GM21723 (cell line): ENCODE results near the gene MACROD2.

Experiments
- ATAC-seq: cut with Tn5 transposase; IDR thresholded peaks from one replicate; pipeline ENCODE4 v1.9.1; 2021; ENCODE audit warnings: mild to moderate bottlenecking, moderate library complexity; ENCODE audit not compliant: unreplicated experiment

Gene MACROD2

DNA sequence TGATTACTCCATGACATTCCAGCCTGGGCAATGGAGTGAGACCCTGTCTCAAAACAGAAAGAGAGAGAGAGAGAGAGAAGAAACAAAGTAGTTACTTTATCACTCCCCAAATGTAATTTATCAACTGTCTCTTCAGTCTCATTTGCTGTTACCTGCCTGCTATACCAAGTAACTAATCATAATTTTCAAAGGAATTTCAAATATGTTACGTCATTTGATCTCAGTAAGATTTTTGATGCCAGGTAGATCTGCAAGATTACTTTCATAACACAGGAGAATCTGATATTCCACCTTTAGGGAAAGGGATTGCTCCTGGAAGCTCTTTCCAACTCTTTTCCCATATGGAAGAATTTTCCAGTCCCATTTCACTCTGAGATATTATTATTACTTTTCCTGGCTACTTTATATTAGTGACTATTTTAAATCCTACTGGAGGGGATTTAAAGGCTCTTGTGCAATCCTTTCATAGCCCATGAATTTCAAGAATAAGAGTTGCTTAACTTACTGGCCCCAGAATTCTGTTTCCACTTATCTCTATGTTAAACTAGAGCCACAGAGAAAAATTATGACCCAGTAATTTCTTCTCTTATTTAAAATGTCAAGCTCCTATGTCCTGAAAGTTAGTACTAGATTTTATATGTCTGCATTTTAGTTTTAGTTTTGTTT is 732.3 kb downstream of the MACROD2 start:
- ATAC-seq, result no peak

DNA sequence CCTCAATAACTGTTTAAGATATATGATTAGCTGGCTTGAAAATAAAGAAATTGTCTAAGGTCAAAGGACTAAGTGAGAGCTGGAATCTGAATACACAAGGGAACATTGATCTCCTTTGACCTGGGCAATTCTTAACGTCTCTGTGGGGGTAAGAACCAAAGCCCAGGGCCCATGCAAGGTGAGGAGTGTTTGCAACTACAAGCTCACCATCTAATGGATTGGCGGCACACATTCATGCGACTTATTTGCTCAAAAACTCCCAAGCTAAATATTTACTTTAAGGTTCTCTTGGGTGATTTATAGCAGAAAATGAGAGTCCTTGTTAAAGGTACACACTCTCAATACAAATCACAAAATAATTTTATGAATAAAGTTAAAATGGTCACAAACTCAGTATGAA is 734.1 kb downstream of the MACROD2 start:
- no peak for ATAC-seq

DNA sequence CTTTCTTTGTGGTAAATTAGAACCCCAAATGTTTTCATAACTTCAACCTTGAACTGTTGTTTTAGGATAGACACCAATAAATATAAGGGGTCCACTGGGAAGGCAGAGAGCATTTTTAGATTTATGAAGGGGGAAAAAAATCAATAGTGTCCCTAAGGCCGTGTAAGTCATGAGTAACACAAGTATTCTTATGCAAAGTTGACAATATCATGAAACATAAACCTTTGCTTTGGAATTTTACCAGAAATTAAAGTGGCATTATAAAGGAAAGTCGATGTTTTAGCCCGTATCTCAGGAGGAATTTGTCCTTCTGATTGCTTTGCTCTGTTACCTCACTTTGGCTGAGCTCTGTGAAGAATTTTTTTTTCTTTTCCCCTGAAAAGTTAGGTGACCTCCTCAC is 737.0 kb downstream of the MACROD2 start:
- ATAC-seq, result no peak

DNA sequence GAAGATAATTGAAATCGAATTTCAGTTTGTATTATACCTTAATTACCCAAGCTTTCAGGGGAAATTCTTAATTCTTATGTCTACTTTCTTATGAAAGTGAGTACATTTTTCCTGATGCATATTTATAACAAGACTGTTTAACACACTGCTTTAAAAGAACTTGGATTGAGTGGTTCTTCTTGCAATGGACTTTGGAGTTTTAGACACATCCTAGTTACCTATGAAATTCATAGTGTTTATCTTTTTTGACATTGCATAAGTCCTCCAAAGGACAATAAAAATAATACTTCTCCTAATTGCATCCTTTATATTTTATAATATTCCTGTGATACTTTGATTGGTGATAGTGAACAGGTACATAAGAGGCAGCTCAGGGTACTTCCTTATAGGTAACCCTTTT is 737.7 kb downstream of the MACROD2 start:
- no peak for ATAC-seq

DNA sequence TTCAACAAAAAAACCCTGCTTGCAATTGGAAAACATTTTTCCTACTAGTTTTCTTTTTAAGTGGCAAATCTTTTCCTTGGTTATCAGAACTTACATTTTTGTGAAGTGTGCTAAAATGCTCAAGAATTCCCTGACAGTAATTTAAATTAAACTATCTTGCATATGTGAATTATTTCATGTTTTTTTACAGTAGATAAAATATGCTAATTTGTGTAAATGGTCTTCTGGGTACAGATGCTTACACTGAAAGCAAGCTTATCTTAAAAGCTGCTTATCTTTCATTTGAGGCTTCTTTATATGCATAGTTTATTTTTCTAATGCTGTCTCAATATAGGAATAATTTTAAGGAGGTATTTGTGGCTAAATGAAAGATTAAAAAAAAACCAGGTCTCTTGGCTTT is 745.1 kb downstream of the MACROD2 start:
- ATAC-seq, result no peak

DNA sequence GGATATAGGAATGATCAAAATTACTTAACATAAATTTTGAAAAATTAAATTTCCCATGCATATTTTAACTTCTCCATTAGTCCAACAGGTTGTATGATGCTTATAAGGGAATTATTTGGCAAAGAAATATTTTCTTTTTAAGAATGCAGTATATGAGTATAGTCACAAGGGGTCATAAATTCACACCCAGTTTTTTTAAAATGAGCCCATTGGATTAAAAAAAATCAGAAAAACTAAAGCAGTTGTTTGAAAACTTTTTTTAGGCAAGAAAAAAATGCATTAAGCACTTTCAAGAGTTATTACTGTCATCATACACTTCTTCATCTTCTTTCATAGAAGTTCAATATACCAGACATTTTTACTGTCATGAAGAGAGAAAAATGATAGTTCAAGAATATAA is 746.3 kb downstream of the MACROD2 start:
- no peak for ATAC-seq

DNA sequence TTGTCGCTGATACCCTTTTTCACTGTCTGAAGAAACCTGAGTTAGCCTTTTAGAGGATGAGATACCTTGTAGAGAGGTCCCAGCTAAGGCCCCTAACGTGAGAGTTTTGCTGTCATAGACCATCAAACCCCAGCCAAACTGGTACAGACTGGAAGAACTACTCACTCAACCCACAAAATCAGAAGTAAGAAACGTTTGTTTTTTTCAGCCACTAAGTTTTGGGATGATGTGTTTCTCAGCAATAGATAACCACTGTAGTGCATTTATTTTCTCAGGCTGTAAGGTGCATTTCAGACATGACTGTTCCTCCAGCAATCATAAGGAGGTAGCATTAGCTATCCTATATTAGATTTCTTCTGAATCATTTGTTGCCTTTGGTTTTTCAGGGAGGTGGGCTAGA is 749.4 kb downstream of the MACROD2 start:
- peak; percentile 75 for ATAC-seq

DNA sequence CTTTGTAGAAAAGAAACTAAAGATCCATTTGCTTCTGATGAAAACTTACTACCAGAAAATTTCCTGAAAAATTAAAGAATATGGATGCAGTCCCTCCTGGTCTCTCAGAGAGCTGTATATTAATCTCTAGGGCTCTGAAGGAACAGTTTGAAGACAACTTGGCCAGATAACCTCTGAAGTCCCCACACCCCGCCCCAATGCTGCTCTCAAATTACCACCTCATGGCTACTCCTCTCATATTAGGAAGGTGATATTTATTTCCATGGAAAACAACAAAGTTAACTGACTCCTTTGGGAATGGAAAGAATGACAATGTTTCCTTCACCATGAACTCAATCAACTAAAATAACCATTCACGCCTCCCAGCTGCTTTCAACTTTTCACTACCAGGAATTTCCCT is 750.5 kb downstream of the MACROD2 start:
- no peak for ATAC-seq

DNA sequence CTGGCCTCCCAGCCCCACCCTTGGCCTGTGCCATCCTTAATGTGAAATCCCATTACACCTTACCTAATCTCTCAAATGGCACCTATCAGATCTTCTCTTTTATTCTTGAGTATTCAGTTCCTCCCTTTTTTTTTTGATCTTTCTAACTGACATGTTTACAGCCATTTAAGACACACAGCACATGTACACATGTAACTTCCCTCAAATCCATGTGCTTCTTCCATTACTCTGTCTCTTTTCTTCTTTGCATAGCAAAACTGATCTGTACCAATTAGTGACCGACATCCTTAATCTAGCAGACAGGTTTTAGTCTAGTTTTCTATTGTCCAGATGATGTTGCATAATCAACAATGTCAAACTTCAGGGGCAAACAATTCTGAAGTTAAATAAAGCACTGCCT is 755.9 kb downstream of the MACROD2 start:
- no peak for ATAC-seq

DNA sequence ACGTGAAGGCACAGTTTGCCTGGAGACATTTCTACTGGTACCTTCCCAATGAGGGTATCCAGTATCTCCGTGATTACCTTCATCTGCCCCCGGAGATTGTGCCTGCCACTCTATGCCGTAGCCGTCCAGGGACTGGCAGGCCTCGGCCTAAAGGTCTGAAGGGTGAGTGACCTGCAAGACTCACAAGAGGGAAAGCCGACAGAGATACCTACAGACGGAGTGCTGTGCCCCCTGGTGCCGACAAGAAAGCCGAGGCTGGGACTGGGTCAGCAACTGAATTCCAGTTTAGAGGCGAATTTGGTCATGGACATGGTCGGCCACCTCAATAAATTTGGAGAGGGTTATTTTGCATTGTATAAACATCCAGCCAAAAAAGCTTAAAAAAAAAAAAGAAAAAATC is 762.4 kb downstream of the MACROD2 start:
- ATAC-seq, result no peak

DNA sequence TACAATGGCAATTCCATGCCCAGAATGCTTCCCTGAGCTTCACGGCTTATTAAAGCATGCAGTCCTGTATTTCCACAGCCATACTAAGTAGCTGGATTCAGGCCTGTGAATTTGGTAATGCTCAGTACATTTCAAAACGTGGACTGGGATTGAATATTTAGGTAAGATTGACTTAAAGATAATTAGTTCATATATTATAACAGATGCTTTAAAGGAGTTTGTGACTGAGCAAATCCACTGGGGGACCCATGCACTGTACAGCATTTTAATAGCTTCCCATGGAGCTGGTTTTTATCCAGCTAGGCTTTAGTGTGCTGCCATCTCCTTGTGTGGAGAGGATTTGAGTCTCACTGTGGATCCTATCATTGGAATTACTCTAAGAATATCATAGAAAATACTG is 763.0 kb downstream of the MACROD2 start:
- ATAC-seq, result no peak

DNA sequence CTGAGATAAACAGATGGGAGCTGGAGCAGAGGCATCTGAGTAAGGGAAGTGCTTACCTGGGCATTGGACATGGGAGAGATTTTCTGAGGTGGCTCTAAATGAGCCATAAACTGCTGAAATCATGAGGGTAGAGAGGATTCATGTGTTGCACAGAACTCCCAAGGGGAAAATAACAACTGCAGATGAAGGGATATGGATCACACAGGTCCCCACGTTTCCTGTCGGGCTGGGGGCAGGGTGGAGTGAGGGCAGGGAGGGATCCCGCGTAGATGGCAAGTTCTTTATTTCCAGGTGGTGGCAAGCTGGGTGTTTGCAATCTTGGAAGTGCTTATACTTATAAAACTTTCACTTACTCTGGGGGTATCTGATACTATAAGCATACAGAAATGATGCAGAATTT is 764.7 kb downstream of the MACROD2 start:
- ATAC-seq, result no peak

DNA sequence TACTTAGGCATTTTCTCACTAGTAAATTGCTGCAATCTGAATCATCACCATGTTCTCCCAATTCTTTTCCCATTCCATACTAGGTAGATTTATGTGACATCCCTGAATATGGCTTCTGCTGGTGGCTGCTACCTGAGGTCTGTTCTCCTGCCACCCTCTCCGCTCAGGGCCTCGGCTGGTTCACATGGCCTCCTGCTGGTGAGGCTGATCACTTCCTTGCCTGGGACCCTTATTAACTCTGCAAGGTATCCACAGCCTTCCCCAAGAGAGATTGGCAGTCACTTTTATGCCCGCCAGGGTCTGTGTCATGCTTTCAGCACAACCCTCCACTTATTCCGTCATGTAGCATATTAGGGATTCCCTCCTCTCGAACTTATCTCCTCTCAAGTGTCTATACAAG is 766.6 kb downstream of the MACROD2 start:
- ATAC-seq, result no peak

DNA sequence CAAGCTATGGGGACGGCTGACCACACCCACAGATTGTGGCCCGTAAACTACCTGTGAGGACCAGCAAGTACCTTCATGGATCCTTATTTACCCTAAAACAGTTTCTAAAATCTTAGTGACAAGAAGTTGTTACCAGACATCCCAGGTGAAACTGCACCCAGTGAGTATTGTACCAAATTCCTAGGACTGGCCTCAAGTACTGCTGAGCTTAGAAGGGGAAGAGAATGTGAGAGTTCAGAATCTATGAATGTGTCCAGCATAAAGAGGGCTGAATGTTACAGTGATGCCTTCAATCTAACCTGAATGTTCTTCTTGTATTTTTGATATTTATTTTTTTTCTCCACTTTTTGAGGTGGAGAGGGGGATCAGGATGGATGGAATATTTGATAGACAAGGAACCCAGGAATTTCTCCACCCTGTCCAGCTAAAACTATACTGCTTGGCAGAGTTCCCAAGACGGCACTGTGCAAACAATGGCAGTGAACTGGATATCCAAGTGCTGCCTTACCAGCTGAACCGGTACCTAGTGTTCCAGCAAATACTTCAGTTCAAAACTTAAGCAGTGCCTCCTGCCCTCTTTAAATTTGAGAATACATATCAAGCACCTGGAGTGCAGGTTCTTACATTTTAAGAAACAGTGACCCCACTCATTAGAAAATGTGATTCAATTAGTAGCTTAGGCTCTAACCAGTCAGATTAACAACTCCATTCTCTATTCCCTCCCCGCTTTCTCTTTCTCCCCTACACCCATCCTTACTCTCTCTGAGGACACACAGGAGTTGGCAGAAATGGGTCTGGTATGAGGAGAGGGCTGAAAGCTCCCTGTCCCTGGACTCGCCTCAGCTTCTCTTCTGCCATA is 769.4 kb downstream of the MACROD2 start:
- ATAC-seq, result no peak

DNA sequence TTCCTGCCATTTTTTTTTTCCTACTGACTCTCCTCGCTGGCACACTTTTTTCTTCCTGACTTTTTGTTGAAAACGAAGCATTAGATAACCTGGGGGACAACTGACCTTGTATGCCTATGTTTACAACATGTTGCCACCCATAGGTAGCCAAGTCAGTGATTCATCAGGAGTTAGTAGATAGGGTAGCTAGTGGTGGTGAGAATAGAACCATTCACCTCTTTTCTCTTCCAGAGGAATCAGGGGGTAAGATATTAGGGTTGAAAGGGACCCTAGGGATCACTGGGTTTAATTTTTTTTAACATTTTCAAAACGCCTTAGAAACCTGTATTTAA is 770.0 kb downstream of the MACROD2 start:
- no peak for ATAC-seq

DNA sequence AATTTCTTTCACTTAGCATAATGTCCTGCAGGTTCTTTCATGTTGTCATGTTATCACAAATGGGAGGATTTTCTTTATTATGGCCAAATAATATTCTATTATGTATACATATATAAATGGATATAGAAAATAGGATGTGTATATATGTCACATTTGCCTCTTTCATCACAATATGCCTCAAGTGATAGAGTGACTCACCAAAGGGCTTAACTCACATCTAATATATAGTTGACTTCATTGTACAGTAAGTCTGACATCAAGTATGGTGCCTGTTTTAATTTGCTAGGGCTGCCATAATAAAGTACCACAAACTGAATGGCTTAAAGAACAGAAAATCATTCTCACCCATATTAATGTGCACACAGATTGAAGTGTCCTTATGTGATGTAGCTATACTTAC is 778.2 kb downstream of the MACROD2 start:
- no peak for ATAC-seq

DNA sequence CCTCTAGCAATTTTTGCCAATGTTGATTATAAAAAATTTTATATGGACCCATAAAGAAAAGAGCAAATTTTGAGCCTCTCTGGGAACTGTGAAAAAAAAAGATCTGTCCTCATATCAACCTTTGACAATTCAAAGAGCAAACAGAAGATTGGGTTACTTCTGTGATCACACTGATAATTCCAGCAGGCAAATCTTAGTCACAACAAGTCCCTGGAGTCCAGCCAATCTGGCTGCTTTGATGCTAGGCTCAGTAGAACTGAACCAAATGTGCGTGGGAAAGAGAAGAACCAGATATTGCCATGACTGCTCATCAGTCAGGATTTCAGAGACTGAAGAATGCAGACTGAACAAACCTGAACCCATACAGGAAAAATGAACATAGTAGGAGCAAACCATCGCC is 780.5 kb downstream of the MACROD2 start:
- no peak for ATAC-seq

DNA sequence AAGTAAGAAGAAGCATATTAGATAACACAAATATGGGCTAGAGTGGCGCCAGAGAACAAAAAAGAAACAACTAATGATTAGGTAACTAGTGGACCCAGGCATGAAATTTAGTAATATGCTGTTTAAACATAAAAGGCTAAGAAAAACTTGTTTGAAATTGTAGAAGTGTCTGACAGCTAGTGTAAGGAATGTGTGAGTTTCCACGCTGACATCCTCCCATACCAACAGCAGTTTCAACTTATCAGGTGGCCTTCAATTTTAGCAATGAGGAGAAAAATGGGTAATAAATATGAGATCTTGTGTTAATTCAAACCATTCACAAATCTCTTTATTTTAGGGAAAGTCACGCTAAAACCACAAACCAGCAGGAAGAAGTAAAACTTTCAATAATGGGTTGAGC is 782.3 kb downstream of the MACROD2 start:
- no peak for ATAC-seq

DNA sequence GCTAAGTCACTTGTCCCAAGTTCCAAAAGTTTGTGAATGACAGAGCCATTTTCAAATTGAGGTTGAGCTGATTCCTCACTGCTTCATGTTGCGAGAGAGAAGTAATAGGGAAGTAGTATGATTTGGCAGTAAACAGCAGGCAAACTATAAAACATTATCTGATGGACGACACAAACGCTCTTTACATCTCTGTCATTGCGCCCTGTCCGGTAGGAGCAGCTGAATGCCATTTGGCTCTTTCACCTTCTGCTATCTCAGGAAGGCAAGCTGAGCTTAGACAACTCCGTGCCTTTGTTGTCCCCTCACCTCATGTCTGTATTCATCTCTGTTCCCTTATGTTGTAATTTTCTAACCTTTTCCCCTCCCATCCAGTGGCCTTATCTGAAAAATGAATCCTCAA is 782.8 kb downstream of the MACROD2 start:
- no peak for ATAC-seq

DNA sequence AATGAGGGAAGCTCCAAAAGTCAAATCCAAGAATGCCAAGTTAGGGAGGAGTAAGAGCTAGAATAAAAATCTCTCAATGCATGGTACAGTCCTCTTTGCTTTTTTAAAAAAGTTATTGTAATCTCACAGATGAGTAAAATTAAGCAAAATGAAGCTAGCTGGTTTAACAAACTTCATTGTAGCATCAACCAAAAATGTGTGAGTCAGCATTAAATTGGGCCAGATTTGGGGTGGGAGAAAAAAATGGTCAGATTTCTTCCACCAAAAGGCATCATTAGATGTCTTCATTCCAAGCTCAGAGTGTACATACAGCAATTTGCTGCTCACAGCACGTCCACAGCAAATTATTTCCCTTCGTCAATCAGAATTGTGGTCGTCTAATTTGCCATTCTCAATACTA is 783.6 kb downstream of the MACROD2 start:
- ATAC-seq, result no peak

DNA sequence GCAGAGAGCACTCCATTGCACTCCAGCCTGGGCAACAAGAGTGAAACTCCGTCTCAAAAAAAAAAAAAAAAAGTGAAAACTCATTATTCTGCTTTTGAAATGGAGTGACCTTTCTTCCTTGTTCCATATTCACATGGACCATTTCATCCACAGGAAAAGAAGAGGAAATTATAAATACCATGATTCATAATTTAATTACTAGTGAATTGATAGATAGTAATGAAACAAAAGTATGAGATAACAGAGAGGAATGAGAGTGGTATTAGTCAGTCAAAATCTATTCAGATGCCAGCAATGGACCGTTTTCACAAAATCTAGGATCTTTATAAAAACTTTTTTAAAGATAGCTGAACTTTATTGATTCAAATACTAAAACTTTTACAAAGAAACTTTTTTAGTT is 785.2 kb downstream of the MACROD2 start:
- no peak for ATAC-seq

DNA sequence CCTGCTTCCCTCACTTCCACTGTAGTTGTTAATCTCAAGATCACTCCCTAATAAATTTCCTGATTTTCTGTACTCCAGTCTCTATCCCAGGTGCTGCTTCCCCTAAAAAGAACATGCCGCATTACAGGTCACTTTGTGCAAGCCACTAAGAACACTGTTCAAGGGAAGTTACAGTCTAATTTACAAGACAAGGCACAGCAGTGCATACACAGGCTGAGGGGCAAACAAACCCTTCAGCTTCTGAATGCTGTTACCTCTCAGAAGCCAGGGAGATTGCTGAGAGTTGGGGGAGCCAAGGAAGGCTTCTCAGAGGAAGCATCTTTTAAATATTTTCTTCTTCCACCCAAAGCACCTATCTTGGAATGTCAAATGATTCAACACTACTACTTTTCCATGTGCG is 787.4 kb downstream of the MACROD2 start:
- no peak for ATAC-seq

DNA sequence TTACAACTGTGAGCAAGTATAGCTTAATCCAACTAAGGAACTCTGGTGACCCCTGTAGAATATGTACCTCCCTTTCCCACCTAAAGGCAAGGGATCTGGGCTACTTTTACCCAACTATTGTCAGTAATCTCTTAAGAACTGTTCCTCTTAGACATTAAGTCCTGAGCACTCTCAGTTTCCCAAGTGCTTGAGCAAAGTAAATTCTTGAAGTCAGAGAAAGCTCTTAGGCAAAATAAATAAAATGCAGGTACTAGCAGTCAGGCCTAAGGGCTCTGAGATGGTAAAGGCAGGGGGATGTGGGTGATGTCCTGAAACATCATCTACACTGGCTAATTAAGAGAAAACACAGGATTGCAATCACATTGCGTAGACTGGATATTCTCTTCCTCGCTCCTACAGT is 788.5 kb downstream of the MACROD2 start:
- ATAC-seq, result no peak
